ENCODE measurements around the gene POTEJ. TPM values are rescaled to one million over a fixed set of nuclear protein-coding genes. Genes with fewer than 3 reads are reported as not detected.
"Not testable (repeated sequence)": the region's sequence is repeated elsewhere in the genome, so short reads cannot be mapped to it uniquely, and the experiment has no call there.

The POTEJ gene
- total RNA-seq, 1 experiment from 2014 or later: not detected

DNA sequence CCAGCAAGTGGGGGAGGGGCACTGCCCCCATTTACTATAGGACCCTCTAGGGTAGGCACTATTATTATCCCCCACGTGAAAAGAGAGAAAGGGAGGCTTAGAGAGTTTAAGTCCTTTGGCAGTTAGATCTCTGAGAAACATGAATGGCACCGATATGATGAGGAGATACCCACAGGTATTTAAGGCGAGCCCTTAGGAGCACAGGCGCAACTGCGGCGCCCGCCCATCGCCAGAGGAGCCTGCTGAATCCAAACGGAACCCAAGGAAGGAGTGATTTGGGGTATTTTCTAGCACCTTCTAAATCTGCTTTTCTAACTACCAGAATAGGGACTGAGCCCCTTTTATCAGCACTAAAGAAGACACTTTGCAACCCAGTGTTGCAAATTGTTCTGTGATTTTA, 11.3 kb upstream of the POTEJ start:
- BruUV-seq (replicated peaks); H3K4me2 ChIP-seq (ENCODE audit: low read length); DNase-seq; H3K4me1 ChIP-seq (ENCODE audit: insufficient read depth, low read length); POLR2A ChIA-PET (ENCODE audit: unreplicated experiment); H3K27ac ChIP-seq (ENCODE audit: low read length); intact Hi-C loops (cut with micrococcal nuclease); CTCF ChIA-PET; H3K79me2 ChIP-seq (ENCODE audit: low read length); H3K9ac ChIP-seq (ENCODE audit: low read length); H3K4me3 ChIP-seq (ENCODE audit: low read length); H3K9me3 ChIP-seq (ENCODE audit: low read length); ATAC-seq; H4K20me1 ChIP-seq (ENCODE audit: low read length); H3K9me2 ChIP-seq (replicated peaks; ENCODE audit: low read length); H2AFZ ChIP-seq (ENCODE audit: low read length); H3K36me3 ChIP-seq (ENCODE audit: low read depth, low read length); H3F3A ChIP-seq (ENCODE audit: low read length, unreplicated experiment); H3K27me3 ChIP-seq (ENCODE audit: low read length): not testable (repeated sequence)

DNA sequence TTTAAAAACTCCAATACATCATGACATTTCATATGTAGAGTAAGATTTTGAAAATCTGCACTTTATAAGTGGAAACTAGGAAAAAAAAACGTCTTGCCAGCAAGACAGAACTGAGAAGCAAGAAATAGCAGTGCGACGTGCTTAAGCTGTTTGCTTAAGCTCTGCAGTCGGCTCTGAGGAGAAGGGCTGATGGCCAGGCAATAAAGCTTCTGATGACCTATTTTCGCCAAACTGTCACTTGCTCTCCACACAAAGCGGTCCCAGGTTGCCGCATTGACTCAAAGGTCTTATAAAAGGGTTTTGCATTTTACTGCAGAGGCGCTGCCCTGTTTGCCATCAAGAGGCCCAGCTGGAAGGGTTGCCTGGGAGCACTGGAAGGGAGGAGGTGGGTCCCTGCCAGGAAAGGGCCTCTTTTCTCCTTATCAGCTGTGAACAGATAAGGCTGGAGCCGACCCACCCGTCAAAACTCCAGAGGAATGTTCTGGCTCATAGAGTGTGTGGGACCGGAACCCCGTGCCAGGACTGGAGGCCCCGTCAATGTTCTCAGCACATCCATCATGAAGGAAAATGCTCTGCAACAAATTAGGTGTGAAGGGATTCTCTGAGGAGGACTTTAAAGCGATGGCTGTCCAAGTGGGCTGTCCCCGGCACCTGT, 9.5 kb upstream of the POTEJ start:
- H3K4me1 ChIP-seq (ENCODE audit: insufficient read depth, low read length); H3K9me3 ChIP-seq (ENCODE audit: low read length); H3K27me3 ChIP-seq (ENCODE audit: low read length); H4K20me1 ChIP-seq (ENCODE audit: low read length); H3K36me3 ChIP-seq (ENCODE audit: low read depth, low read length); H3K4me2 ChIP-seq (ENCODE audit: low read length); ATAC-seq; H2AFZ ChIP-seq (ENCODE audit: low read length); POLR2A ChIA-PET (ENCODE audit: unreplicated experiment); H3K79me2 ChIP-seq (ENCODE audit: low read length); CTCF ChIA-PET; BruUV-seq (replicated peaks); H3K27ac ChIP-seq (ENCODE audit: low read length); H3K9ac ChIP-seq (ENCODE audit: low read length); H3K9me2 ChIP-seq (replicated peaks; ENCODE audit: low read length); H3F3A ChIP-seq (ENCODE audit: low read length, unreplicated experiment); intact Hi-C loops (cut with micrococcal nuclease); DNase-seq; H3K4me3 ChIP-seq (ENCODE audit: low read length): not testable (repeated sequence)

- H3K79me2 ChIP-seq (ENCODE audit: low read length); H3K9me3 ChIP-seq (ENCODE audit: low read length); H3K4me2 ChIP-seq (ENCODE audit: low read length); H3K36me3 ChIP-seq (ENCODE audit: low read depth, low read length); H3K27me3 ChIP-seq (ENCODE audit: low read length); H3F3A ChIP-seq (ENCODE audit: low read length, unreplicated experiment); H3K27ac ChIP-seq (ENCODE audit: low read length); ATAC-seq; H3K4me1 ChIP-seq (ENCODE audit: insufficient read depth, low read length); CTCF ChIA-PET; intact Hi-C loops (cut with micrococcal nuclease); H3K9me2 ChIP-seq (replicated peaks; ENCODE audit: low read length); POLR2A ChIA-PET (ENCODE audit: unreplicated experiment); H3K9ac ChIP-seq (ENCODE audit: low read length); BruUV-seq (replicated peaks); DNase-seq; H4K20me1 ChIP-seq (ENCODE audit: low read length); H3K4me3 ChIP-seq (ENCODE audit: low read length); H2AFZ ChIP-seq (ENCODE audit: low read length): not testable (repeated sequence)
These were observed 2.8 kb upstream of the POTEJ start for GRCh38 chr2:130608276-130609001.

GRCh38 chr2:130609002-130609920, 2.0 kb upstream of the POTEJ start:
- H3F3A ChIP-seq (ENCODE audit: low read length, unreplicated experiment); H3K9me2 ChIP-seq (replicated peaks; ENCODE audit: low read length); H3K9ac ChIP-seq (ENCODE audit: low read length); POLR2A ChIA-PET (ENCODE audit: unreplicated experiment); H3K4me1 ChIP-seq (ENCODE audit: insufficient read depth, low read length); H3K36me3 ChIP-seq (ENCODE audit: low read depth, low read length); H3K4me3 ChIP-seq (ENCODE audit: low read length); H3K27me3 ChIP-seq (ENCODE audit: low read length); intact Hi-C loops (cut with micrococcal nuclease); CTCF ChIA-PET; DNase-seq; H3K9me3 ChIP-seq (ENCODE audit: low read length); H4K20me1 ChIP-seq (ENCODE audit: low read length); BruUV-seq (replicated peaks); H2AFZ ChIP-seq (ENCODE audit: low read length); H3K79me2 ChIP-seq (ENCODE audit: low read length); H3K4me2 ChIP-seq (ENCODE audit: low read length); ATAC-seq; H3K27ac ChIP-seq (ENCODE audit: low read length): not testable (repeated sequence)

DNA sequence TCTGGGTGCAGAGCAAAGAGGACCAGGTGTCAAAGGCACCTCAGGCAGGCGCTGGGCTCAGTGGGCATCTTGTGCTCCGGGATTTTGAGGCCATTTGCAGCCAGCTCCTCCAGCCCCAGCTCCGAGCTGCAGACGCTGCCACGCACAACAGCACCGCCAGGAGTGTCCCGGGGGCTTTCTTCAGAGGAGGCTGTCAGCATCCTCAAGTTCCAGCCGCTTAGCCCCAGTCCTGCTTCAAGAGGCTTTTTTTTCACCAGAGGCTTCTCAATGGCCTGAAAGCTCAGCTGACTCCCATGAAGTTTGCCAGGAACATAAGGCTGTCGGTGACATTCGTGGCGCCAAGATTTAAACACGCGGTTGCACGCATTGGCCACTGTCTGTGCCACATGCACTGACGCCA, 754 bp upstream of the POTEJ start:
- H3K79me2 ChIP-seq (ENCODE audit: low read length); H4K20me1 ChIP-seq (ENCODE audit: low read length); H2AFZ ChIP-seq (ENCODE audit: low read length); DNase-seq; H3K4me3 ChIP-seq (ENCODE audit: low read length); CTCF ChIA-PET; H3F3A ChIP-seq (ENCODE audit: low read length, unreplicated experiment); H3K9ac ChIP-seq (ENCODE audit: low read length); POLR2A ChIA-PET (ENCODE audit: unreplicated experiment); intact Hi-C loops (cut with micrococcal nuclease); ATAC-seq; H3K4me2 ChIP-seq (ENCODE audit: low read length); H3K9me3 ChIP-seq (ENCODE audit: low read length); BruUV-seq (replicated peaks); H3K9me2 ChIP-seq (replicated peaks; ENCODE audit: low read length); H3K27ac ChIP-seq (ENCODE audit: low read length); H3K27me3 ChIP-seq (ENCODE audit: low read length); H3K4me1 ChIP-seq (ENCODE audit: insufficient read depth, low read length); H3K36me3 ChIP-seq (ENCODE audit: low read depth, low read length): not testable (repeated sequence)

- H3K9ac ChIP-seq (ENCODE audit: low read length); H3K79me2 ChIP-seq (ENCODE audit: low read length); H3K27me3 ChIP-seq (ENCODE audit: low read length); DNase-seq; CTCF ChIA-PET; H3K9me3 ChIP-seq (ENCODE audit: low read length); H2AFZ ChIP-seq (ENCODE audit: low read length); POLR2A ChIA-PET (ENCODE audit: unreplicated experiment); H3K4me2 ChIP-seq (ENCODE audit: low read length); H3K9me2 ChIP-seq (replicated peaks; ENCODE audit: low read length); H4K20me1 ChIP-seq (ENCODE audit: low read length); H3K4me1 ChIP-seq (ENCODE audit: insufficient read depth, low read length); H3K36me3 ChIP-seq (ENCODE audit: low read depth, low read length); H3K27ac ChIP-seq (ENCODE audit: low read length); H3K4me3 ChIP-seq (ENCODE audit: low read length); H3F3A ChIP-seq (ENCODE audit: low read length, unreplicated experiment); BruUV-seq (replicated peaks); ATAC-seq; intact Hi-C loops (cut with micrococcal nuclease): not testable (repeated sequence)
These were observed 17.7 kb downstream of the POTEJ start for GRCh38 chr2:130628784-130629475.

Measured in PC-3 (cell line).